ENCODE results near the gene ST3GAL3. TPM values are rescaled to one million over a fixed set of nuclear protein-coding genes. Genes with fewer than 3 reads are reported as not detected.

ST3GAL3 gene
- total and polyA plus RNA-seq, 2 experiments from 2014 or later = 4.5 to 7.0 TPM

DNA sequence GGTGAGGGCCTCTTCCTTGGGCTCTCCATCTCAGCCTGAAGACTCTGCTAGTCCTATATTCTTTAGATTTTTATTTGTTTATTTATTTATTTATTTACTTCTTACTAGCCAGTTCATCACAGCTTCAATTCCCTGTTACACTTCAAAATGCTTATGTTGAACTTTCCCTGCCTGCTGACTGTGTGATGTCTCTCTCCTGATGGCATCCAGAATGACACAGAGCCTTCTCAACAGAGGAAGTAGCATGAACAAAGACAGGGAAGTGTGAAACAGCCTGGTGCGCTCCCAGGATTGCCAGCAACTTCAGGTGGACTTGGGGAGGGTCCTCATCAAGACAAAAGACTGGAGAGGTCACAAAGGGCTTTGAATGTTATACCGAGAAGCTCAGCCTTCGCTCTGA, 235.1 kb downstream of the ST3GAL3 start (continued):
- TF ChIP-seq, protein P1, sequence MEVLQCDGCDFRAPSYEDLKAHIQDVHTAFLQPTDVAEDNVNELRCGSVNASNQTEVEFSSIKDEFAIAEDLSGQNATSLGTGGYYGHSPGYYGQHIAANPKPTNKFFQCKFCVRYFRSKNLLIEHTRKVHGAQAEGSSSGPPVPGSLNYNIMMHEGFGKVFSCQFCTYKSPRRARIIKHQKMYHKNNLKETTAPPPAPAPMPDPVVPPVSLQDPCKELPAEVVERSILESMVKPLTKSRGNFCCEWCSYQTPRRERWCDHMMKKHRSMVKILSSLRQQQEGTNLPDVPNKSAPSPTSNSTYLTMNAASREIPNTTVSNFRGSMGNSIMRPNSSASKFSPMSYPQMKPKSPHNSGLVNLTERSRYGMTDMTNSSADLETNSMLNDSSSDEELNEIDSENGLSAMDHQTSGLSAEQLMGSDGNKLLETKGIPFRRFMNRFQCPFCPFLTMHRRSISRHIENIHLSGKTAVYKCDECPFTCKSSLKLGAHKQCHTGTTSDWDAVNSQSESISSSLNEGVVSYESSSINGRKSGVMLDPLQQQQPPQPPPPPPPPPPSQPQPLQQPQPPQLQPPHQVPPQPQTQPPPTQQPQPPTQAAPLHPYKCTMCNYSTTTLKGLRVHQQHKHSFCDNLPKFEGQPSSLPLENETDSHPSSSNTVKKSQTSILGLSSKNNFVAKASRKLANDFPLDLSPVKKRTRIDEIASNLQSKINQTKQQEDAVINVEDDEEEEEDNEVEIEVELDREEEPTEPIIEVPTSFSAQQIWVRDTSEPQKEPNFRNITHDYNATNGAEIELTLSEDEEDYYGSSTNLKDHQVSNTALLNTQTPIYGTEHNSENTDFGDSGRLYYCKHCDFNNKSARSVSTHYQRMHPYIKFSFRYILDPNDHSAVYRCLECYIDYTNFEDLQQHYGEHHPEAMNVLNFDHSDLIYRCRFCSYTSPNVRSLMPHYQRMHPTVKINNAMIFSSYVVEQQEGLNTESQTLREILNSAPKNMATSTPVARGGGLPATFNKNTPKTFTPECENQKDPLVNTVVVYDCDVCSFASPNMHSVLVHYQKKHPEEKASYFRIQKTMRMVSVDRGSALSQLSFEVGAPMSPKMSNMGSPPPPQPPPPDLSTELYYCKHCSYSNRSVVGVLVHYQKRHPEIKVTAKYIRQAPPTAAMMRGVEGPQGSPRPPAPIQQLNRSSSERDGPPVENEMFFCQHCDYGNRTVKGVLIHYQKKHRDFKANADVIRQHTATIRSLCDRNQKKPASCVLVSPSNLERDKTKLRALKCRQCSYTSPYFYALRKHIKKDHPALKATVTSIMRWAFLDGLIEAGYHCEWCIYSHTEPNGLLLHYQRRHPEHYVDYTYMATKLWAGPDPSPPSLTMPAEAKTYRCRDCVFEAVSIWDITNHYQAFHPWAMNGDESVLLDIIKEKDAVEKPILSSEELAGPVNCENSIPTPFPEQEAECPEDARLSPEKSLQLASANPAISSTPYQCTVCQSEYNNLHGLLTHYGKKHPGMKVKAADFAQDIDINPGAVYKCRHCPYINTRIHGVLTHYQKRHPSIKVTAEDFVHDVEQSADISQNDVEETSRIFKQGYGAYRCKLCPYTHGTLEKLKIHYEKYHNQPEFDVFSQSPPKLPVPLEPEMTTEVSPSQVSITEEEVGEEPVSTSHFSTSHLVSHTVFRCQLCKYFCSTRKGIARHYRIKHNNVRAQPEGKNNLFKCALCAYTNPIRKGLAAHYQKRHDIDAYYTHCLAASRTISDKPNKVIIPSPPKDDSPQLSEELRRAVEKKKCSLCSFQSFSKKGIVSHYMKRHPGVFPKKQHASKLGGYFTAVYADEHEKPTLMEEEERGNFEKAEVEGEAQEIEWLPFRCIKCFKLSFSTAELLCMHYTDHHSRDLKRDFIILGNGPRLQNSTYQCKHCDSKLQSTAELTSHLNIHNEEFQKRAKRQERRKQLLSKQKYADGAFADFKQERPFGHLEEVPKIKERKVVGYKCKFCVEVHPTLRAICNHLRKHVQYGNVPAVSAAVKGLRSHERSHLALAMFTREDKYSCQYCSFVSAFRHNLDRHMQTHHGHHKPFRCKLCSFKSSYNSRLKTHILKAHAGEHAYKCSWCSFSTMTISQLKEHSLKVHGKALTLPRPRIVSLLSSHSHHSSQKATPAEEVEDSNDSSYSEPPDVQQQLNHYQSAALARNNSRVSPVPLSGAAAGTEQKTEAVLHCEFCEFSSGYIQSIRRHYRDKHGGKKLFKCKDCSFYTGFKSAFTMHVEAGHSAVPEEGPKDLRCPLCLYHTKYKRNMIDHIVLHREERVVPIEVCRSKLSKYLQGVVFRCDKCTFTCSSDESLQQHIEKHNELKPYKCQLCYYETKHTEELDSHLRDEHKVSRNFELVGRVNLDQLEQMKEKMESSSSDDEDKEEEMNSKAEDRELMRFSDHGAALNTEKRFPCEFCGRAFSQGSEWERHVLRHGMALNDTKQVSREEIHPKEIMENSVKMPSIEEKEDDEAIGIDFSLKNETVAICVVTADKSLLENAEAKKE (CRISPR knock-in tag; IDR thresholded peaks at IDR 0.05) = no peak
- TF ChIP-seq EZH2 (IDR thresholded peaks at IDR 0.05; ENCODE audit: low read depth, unreplicated experiment) = no peak
- no peak for TF ChIP-seq ZNF331 (CRISPR knock-in tag; IDR thresholded peaks at IDR 0.05; ENCODE audit: low read depth)

DNA sequence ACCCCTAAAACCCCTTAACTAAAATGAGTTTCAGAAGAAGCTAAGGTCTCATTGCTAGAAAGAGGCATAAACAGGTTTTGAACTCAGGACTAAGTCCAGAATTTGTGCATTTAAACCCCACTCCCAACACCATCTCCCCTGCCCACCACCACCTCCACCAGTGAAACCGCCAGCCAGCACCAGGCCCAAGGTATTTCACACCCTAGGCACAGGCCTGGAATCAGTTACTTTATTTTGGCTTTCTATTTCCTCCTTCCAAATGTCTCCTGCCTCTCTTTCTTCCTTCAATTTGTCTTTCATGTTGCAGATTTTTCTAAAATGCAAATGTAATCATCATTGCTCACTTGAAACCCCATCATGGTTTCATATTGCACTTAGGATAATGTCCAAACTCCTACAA, 237.5 kb downstream of the ST3GAL3 start:
- ATAC-seq (no peak), DNase-seq (ENCODE audit: low spot score) (no peak)
- Histone ChIP-seq H3K4me3 (no peak overlapping the region), H3F3A (replicated peaks; ENCODE audit: low read depth) (0 out of 2 replicates have a peak, but pooled peaks cover 7% of the 10 kb centered on the region), H3K27me3 (ENCODE audit: insufficient read depth) (no peaks in the 10 kb centered on the region), H3K79me2 (replicated peaks; ENCODE audit: insufficient read depth) (no peaks in the 10 kb centered on the region; the same call in 1 of the 2 replicates), H3K4me2 (no peak overlapping the region), H2AFZ (no peak overlapping the region), H3K36me3 (ENCODE audit: insufficient read depth) (no peaks in the 10 kb centered on the region), H4K20me1 (replicated peaks; ENCODE audit: insufficient read depth) (no peaks in the 10 kb centered on the region), H3K4me1 (ENCODE audit: insufficient read depth) (peaks cover 5% of the 10 kb centered on the region), H3K9me2 (ENCODE audit: insufficient read depth) (no peaks in the 10 kb centered on the region), H3K27ac (ENCODE audit: low read depth) (no peak overlapping the region)
- H3K4me3 Mint-ChIP-seq = no peak overlapping the region
- peaks cover 4% of the 10 kb centered on the region for H3K27me3 Mint-ChIP-seq (ENCODE audit: insufficient read depth, low read depth, poor library complexity)
- H3K36me3 Mint-ChIP-seq (ENCODE audit: low read depth) = no peaks in the 10 kb centered on the region; the same call in 2 of the 3 replicates
- H3K27ac Mint-ChIP-seq = no peak overlapping the region
- no peak for TF ChIP-seq EZH2 (IDR thresholded peaks at IDR 0.05; ENCODE audit: low read depth, unreplicated experiment)
- TF ChIP-seq ZNF331 (CRISPR knock-in tag; IDR thresholded peaks at IDR 0.05; ENCODE audit: low read depth) = no peak
- TF ChIP-seq JUNB (IDR thresholded peaks at IDR 0.05; ENCODE audit: unreplicated experiment) = no peak
- no peak for TF ChIP-seq EZH2phosphoT487 (IDR thresholded peaks at IDR 0.05; ENCODE audit: unreplicated experiment)
- TF ChIP-seq, protein P1 (CRISPR knock-in tag; IDR thresholded peaks at IDR 0.05) = no peak
- TF ChIP-seq CREB1 (CRISPR knock-in tag; IDR thresholded peaks at IDR 0.05; ENCODE audit: low read depth) = no peak
- no peaks in the 10 kb centered on the region for H3K9me3 Mint-ChIP-seq
- peaks cover 35% of the 10 kb centered on the region for H3K4me1 Mint-ChIP-seq

Data from GM23338 (cell line).